GM23338 (cell line): ENCODE measurements around the gene MRPS15. TPM values are rescaled to one million over a fixed set of nuclear protein-coding genes. Genes with fewer than 3 reads are reported as not detected.

Experiments used
- ATAC-seq: fragments of 200-7000 bp; cut with Tn5 transposase; 3 replicates; pipeline ENCODE4 v1.9.1; 2020
- DNase-seq: peaks from one replicate; pipeline ENCODE4 v3.0.0-alpha.2; 2015; ENCODE audit warnings: low spot score
- H2AFZ ChIP-seq: fragments of 200-600 bp; sonication (generic); 2 replicates; pipeline ENCODE4 v1.8.0; 2016; ENCODE audit warnings: antibody characterized with exemption, mild to moderate bottlenecking, moderate library complexity
- H3F3A ChIP-seq: fragments of 200-600 bp; sonication (generic); replicated peaks from 2 replicates; pipeline ENCODE4 v1.8.0; 2017; ENCODE audit warnings: antibody characterized with exemption, mixed run types, low read depth
- H3K27ac ChIP-seq: fragments of 200-600 bp; sonication (generic); 2 replicates; pipeline ENCODE4 v1.6.1; 2016; ENCODE audit warnings: low read depth
- H3K27me3 ChIP-seq: fragments of 200-600 bp; sonication (generic); 2 replicates; pipeline ENCODE4 v1.8.0; 2016; ENCODE audit warnings: mild to moderate bottlenecking, mixed run types, moderate library complexity; ENCODE audit not compliant: insufficient read depth
- H3K36me3 ChIP-seq: fragments of 200-600 bp; sonication (generic); 2 replicates; pipeline ENCODE4 v1.8.0; 2016; ENCODE audit warnings: mild to moderate bottlenecking; ENCODE audit not compliant: insufficient read depth
- H3K4me1 ChIP-seq: fragments of 200-600 bp; sonication (generic); 2 replicates; pipeline ENCODE4 v1.8.0; 2016; ENCODE audit warnings: mild to moderate bottlenecking, moderate library complexity; ENCODE audit not compliant: insufficient read depth
- H3K4me2 ChIP-seq: fragments of 200-600 bp; sonication (generic); 2 replicates; pipeline ENCODE4 v1.7.1; 2017; ENCODE audit warnings: mixed run types
- H3K4me3 ChIP-seq: fragments of 200-600 bp; sonication (generic); 2 replicates; pipeline ENCODE4 v1.6.1; 2016; ENCODE audit warnings: mixed run types
- H3K79me2 ChIP-seq: fragments of 200-600 bp; sonication (generic); replicated peaks from 2 replicates; pipeline ENCODE4 v1.8.0; 2017; ENCODE audit warnings: mild to moderate bottlenecking; ENCODE audit not compliant: insufficient read depth
- H3K9me2 ChIP-seq: fragments of 200-600 bp; sonication (generic); 2 replicates; pipeline ENCODE4 v1.8.0; 2017; ENCODE audit not compliant: insufficient read depth
- H4K20me1 ChIP-seq: fragments of 200-600 bp; sonication (generic); replicated peaks from 2 replicates; pipeline ENCODE4 v1.8.0; 2017; ENCODE audit warnings: mild to moderate bottlenecking; ENCODE audit not compliant: insufficient read depth
- H3K27ac Mint-ChIP-seq: 2 replicates; pipeline ENCODE4 v1.8.0; 2020; ENCODE audit warnings: inconsistent platforms, mild to moderate bottlenecking, moderate library complexity, mixed read lengths
- H3K27me3 Mint-ChIP-seq: 3 replicates; pipeline ENCODE4 v1.8.0; 2022; ENCODE audit warnings: low read depth, mild to moderate bottlenecking, moderate library complexity, mixed read lengths, inconsistent platforms; ENCODE audit not compliant: insufficient read depth, poor library complexity
- H3K36me3 Mint-ChIP-seq: 3 replicates; pipeline ENCODE4 v1.8.0; 2021; ENCODE audit warnings: low read depth, mild to moderate bottlenecking, inconsistent platforms, moderate library complexity, mixed read lengths
- H3K4me1 Mint-ChIP-seq: 3 replicates; pipeline ENCODE4 v1.8.0; 2020; ENCODE audit warnings: mild to moderate bottlenecking, inconsistent platforms, mixed read lengths
- H3K4me3 Mint-ChIP-seq: 3 replicates; pipeline ENCODE4 v1.8.0; 2021; ENCODE audit warnings: moderate library complexity, mild to moderate bottlenecking, inconsistent platforms, mixed read lengths
- H3K9me3 Mint-ChIP-seq: 3 replicates; pipeline ENCODE4 v1.8.0; 2020; ENCODE audit warnings: moderate library complexity, mild to moderate bottlenecking, inconsistent platforms, mixed read lengths
- CREB1 ChIP-seq: fragments of 250-450 bp; sonication (Bioruptor Pico); IDR thresholded peaks from 2 replicates; pipeline ENCODE4 v1.5.0; 2020; ENCODE audit warnings: low read depth, mild to moderate bottlenecking, moderate library complexity
- EZH2 ChIP-seq: fragments of 200-600 bp; sonication (generic); IDR thresholded peaks from one replicate; pipeline ENCODE4 v1.8.0; 2017; ENCODE audit warnings: antibody characterized with exemption, mild to moderate bottlenecking, low read depth; ENCODE audit not compliant: unreplicated experiment
- EZH2phosphoT487 ChIP-seq: fragments of 200-600 bp; sonication (generic); IDR thresholded peaks from one replicate; pipeline ENCODE4 v1.8.1; 2018; ENCODE audit warnings: antibody characterized with exemption; ENCODE audit not compliant: unreplicated experiment
- JUNB ChIP-seq: IDR thresholded peaks from one replicate; pipeline ENCODE4 v1.6.1; 2016; ENCODE audit warnings: antibody characterized with exemption; ENCODE audit not compliant: unreplicated experiment
- NANOG ChIP-seq: IDR thresholded peaks from 2 replicates; pipeline ENCODE4 v1.6.1; 2016; ENCODE audit warnings: antibody characterized with exemption, borderline replicate concordance
- POLR2AphosphoS5 ChIP-seq: IDR thresholded peaks from 2 replicates; pipeline ENCODE4 v1.6.1; 2016; ENCODE audit warnings: antibody characterized with exemption, low read depth
- STAT1 ChIP-seq: IDR thresholded peaks from one replicate; pipeline ENCODE4 v1.6.1; 2016; ENCODE audit warnings: antibody characterized with exemption; ENCODE audit not compliant: unreplicated experiment
- ZNF114 ChIP-seq: fragments of 250-450 bp; sonication (Bioruptor Pico); IDR thresholded peaks from 2 replicates; pipeline ENCODE4 v1.5.0; 2020; ENCODE audit warnings: mild to moderate bottlenecking, moderate library complexity
- ZNF331 ChIP-seq: fragments of 250-450 bp; sonication (Bioruptor Pico); IDR thresholded peaks from 2 replicates; pipeline ENCODE4 v1.5.0; 2020; ENCODE audit warnings: low read depth, mild to moderate bottlenecking, moderate library complexity
- polyA plus RNA-seq: library from polyadenylated mRNA; unstranded; fragments of >200 nt; fragmentation: Nextera tagmentation; extraction: Ambion mirVana; gene quantifications from 2 replicates; pipeline ENCODE4 v1.2.1, GENCODE V29; 2016
- total RNA-seq: library from RNA; depleted of rRNA; stranded (reverse); fragments of >200 nt; shearing (Covaris generic); gene quantifications from 2 replicates; pipeline ENCODE4 v1.2.3, GENCODE V29; 2014
- TF ChIP-seq, protein P1 (sequence below): IDR thresholded peaks from 2 replicates; pipeline ENCODE4 v1.6.1; 2016; ENCODE audit warnings: antibody characterized with exemption
- TF ChIP-seq, protein P2 (sequence below), 2 experiments: fragments of 200-600 bp in 1 of 2; sonication (generic) in 1 of 2; conservative IDR thresholded peaks; 2 replicates each; pipeline versions ENCODE4 v1.5.1 to v1.6.1; 2016 to 2017; ENCODE audit warnings: antibody characterized with exemption in 2 of 2, low read depth in 2 of 2, mild to moderate bottlenecking in 2 of 2, moderate library complexity in 1 of 2
- TF ChIP-seq, protein P3 (sequence below): IDR thresholded peaks from one replicate; pipeline ENCODE4 v1.6.1; 2018; ENCODE audit warnings: antibody characterized with exemption; ENCODE audit not compliant: unreplicated experiment

MRPS15 gene
- total and polyA plus RNA-seq, 2 experiments from 2014 or later, result 105 to 311 TPM

DNA sequence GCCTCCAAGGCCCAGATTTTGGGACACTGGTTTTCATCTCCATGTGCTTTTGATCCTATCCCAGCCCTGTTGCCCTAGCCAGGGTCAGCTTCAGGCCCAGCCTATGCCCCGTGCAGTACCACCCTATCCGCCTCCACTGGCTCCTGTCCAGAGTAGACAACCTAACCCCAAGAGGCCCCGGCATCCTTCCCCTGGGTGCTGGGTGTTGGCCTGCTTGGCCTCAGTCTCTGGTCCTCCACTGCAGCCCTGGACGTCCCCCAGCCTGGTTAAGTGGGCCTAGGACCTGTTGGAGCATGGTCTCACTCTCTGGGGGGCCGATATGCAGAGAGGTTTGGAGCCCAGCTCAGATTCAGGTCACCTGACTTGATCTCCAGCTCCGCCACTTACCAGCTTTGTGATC is 16.9 kb upstream of the MRPS15 start (continued):
- TF ChIP-seq, protein P1, sequence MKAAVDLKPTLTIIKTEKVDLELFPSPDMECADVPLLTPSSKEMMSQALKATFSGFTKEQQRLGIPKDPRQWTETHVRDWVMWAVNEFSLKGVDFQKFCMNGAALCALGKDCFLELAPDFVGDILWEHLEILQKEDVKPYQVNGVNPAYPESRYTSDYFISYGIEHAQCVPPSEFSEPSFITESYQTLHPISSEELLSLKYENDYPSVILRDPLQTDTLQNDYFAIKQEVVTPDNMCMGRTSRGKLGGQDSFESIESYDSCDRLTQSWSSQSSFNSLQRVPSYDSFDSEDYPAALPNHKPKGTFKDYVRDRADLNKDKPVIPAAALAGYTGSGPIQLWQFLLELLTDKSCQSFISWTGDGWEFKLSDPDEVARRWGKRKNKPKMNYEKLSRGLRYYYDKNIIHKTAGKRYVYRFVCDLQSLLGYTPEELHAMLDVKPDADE, result no peak
- TF ChIP-seq EZH2phosphoT487 (no peak), CREB1 (no peak), NANOG (no peak), STAT1 (no peak), ZNF331 (CRISPR knock-in tag) (no peak), JUNB (no peak)

DNA sequence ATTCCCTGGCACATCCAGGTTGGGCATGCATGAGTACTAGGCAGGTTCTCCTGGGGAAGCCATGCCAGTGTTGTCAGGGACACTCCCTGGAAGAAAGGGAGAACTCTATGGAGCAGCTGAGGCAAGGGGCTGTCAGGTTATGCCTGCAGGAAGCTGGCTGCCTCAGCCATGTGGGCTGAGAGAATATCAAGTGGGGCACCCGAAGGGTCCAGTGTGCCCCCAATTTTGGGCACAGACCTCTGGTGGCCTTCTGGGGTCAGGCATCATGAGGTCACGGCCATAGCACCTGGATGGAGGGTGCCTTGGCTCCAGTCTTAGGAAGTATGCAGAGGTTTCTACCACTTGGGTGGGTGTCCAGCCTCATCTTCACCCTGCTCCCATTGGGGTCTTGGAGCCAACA is 16.0 kb upstream of the MRPS15 start:
- DNase-seq, result no peak
- H3K4me3 ChIP-seq, result no peak overlapping the region
- Mint-ChIP-seq H3K36me3 (no peaks in the 10 kb centered on the region), H3K4me1 (peaks cover 8% of the 10 kb centered on the region), H3K27me3 (peaks cover 2% of the 10 kb centered on the region), H3K4me3 (no peak overlapping the region), H3K9me3 (no peaks in the 10 kb centered on the region), H3K27ac (no peak overlapping the region)
- no peak overlapping the region for H3K27ac ChIP-seq
- H3K36me3 ChIP-seq, result no peaks in the 10 kb centered on the region
- H3K9me2 ChIP-seq, result no peaks in the 10 kb centered on the region
- TF ChIP-seq, protein P2, sequence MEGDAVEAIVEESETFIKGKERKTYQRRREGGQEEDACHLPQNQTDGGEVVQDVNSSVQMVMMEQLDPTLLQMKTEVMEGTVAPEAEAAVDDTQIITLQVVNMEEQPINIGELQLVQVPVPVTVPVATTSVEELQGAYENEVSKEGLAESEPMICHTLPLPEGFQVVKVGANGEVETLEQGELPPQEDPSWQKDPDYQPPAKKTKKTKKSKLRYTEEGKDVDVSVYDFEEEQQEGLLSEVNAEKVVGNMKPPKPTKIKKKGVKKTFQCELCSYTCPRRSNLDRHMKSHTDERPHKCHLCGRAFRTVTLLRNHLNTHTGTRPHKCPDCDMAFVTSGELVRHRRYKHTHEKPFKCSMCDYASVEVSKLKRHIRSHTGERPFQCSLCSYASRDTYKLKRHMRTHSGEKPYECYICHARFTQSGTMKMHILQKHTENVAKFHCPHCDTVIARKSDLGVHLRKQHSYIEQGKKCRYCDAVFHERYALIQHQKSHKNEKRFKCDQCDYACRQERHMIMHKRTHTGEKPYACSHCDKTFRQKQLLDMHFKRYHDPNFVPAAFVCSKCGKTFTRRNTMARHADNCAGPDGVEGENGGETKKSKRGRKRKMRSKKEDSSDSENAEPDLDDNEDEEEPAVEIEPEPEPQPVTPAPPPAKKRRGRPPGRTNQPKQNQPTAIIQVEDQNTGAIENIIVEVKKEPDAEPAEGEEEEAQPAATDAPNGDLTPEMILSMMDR (conservative IDR thresholded peaks at IDR 0.05; ENCODE audit: low read depth in 2 of 2), result no peak
- TF ChIP-seq JUNB (no peak), NANOG (no peak), EZH2 (no peak), ZNF114 (CRISPR knock-in tag) (no peak), ZNF331 (CRISPR knock-in tag) (no peak), POLR2AphosphoS5 (no peak)
- TF ChIP-seq, protein P3, sequence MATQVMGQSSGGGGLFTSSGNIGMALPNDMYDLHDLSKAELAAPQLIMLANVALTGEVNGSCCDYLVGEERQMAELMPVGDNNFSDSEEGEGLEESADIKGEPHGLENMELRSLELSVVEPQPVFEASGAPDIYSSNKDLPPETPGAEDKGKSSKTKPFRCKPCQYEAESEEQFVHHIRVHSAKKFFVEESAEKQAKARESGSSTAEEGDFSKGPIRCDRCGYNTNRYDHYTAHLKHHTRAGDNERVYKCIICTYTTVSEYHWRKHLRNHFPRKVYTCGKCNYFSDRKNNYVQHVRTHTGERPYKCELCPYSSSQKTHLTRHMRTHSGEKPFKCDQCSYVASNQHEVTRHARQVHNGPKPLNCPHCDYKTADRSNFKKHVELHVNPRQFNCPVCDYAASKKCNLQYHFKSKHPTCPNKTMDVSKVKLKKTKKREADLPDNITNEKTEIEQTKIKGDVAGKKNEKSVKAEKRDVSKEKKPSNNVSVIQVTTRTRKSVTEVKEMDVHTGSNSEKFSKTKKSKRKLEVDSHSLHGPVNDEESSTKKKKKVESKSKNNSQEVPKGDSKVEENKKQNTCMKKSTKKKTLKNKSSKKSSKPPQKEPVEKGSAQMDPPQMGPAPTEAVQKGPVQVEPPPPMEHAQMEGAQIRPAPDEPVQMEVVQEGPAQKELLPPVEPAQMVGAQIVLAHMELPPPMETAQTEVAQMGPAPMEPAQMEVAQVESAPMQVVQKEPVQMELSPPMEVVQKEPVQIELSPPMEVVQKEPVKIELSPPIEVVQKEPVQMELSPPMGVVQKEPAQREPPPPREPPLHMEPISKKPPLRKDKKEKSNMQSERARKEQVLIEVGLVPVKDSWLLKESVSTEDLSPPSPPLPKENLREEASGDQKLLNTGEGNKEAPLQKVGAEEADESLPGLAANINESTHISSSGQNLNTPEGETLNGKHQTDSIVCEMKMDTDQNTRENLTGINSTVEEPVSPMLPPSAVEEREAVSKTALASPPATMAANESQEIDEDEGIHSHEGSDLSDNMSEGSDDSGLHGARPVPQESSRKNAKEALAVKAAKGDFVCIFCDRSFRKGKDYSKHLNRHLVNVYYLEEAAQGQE, result no peak
- H3F3A ChIP-seq, result no peaks in the 10 kb centered on the region
- H3K4me2 ChIP-seq, result no peak overlapping the region
- ATAC-seq, result no peak
- H4K20me1 ChIP-seq, result no peaks in the 10 kb centered on the region
- H3K79me2 ChIP-seq, result no peaks in the 10 kb centered on the region
- no peak overlapping the region for H2AFZ ChIP-seq
- H3K4me1 ChIP-seq, result no peaks in the 10 kb centered on the region
- H3K27me3 ChIP-seq, result no peaks in the 10 kb centered on the region
